Measurements from ENCODE around the gene SH3GL2.

SH3GL2 gene

DNA sequence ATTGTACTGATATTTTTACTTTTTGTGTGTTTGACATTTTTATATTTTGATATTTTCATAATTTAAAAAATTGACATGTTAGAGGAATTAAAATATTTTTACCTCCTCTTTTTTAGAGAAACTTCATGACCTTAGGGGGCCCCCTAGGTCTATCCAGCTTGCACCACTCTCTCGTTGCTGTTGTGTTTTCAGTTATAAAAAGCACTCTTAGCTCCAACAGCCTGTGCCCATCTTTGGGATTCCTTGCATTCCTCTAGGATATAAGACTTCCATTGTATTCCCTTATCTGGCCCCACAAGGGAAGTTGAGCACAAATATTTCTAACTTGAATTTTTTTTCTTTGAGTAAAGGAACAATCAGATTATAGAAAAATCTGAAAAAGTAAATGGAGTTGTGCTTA is 245.3 kb downstream of the SH3GL2 start:
- DNase-seq = no peak

DNA sequence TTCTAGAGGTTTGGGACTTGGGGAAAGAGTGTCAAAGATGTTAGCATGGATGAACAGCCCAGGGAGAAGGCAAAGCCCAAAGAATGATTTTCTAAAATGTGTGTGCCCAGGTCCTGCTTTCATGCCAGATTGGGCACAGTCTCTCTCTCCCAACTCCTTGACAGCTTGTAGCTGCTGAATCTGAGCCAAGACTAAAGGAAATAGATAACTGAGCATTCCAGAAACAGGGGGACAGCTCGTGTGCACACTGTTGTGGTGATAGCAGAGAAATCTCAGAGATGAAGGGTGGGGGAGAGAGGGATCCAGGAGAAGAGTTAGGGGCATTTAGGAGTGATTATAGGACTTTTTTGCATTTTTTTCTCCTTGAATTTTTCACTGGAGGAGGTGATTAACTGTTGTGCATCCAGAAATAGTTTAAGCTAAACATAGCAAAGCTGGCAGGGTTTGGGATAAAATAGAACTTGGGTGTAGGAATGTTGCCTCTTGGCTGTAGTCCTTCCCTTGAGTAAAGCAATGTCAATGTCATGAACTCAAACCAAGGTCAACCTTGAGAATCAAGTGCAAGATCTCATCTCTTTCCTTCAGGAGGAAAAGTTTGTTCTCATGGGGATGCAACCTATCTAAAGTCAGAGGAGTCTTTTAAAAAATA is 245.9 kb downstream of the SH3GL2 start:
- DNase-seq = no peak

DNA sequence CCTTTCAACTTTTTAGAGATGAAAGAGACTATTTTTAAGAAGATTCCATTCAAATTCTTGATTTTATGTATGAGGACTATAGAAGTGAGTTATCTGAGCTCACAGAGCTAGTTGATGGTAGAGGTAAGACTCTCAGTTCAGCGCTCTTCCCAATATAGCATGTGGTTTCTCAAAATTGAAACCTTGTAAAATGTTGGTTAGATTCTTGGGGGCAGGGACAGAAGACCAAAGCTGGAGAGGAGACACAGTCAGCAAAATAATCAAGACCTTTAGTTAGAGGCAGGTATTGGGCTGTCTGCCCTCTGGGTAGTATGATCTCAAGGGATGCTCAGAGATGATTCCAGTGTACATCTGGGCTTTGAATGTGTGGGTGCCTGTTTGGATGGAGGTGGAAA is 246.4 kb downstream of the SH3GL2 start:
- DNase-seq = no peak

DNA sequence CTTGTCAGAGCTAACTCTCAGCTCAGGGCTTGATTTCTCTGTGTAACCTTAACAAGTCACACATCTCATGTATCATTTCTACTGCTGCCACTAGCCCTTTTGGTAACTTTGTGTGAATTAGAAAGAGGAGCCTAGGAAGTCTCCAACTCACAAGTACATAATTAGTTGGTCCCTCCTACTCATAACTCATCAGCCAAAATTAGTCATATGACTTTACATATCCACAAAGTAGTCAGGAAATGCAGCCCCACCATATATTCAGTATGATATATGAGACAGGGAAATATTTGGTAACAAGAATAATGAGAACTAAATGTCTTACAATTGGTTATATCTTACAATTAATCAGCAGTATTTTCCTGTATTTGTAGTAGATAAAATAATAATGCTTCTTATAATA is 250.2 kb downstream of the SH3GL2 start:
- DNase-seq = no peak

DNA sequence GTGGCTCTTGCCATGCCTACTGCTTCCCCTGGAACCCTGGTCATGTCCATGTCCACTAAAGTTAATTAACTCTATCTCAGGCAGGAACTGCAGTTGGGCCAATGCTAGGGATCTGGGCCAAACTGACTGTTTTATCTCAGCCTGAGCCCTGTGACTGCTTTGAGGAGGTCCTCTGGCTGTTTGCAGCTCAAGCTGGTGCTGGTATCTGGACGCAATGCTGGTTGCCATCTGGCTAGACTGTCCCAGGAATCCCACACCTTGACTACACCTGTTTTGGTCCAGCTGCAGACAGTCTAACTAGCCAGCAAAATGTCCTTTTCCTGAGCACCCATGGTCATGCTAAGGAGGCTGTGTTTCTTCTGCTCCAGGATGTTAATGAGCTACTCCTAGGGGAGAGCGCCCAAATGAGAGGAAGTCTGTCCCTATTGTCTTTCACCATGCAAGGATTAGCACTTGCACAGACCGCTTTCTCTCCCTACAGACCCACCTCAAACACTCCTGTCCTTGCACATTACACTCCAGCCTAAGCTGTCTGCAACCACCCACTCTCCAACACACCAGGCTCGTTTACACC is 251.0 kb downstream of the SH3GL2 start:
- DNase-seq = no peak

DNA sequence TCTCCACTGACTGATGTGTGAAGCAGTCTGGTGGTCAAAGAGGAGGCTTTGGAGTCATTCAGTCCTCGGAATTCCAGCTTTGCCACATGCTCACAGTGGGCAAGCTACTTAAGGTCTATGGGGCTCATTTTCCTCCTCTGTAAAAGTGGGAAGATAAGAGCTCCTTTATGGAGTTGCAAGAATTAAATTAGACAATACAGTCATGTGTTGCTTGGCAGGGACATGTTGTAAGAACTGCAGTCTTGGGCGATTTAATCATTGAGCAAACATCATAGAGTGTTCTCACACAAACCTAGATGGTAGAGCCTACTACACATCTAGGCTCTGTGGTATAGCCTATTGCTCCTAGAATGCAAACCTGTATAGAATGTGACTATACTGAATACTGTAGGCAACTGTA is 253.9 kb downstream of the SH3GL2 start:
- no peak for DNase-seq

DNA sequence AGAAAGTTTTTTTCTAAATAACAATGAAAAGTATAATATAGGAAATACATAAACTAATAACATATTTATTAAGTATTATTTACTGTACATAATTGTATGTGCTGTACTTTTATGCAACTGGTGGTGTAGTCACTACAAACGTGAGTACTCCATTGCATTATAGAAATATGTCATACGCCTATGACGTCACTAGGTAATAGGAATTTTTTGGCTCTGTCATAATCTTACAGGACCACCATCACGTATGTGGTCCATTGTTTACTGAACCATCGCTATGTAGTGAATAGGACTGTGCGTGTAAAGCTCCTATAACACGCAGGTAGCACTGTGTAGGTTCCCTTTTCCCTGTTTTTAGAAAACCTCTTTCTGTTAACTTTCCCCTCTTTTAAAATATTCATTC is 255.0 kb downstream of the SH3GL2 start:
- no peak for DNase-seq

DNA sequence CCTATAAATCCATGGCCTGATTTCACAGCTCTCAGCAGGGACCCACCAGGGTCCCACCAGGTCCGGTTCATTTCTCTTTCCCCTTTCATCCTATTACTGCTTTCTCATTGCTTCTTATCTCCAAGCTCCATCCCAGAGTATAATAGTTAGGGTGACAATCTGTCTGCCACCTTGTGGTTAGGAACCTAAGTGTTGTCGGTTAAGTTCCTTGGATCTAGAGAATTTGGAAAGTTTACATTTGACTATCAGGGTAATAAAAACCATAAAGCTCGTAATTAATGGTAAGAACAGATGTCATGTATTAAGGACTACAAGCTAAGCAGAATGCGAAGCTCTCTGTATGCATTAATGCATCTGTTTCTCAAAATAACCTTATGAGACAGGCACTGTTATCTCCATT is 259.1 kb downstream of the SH3GL2 start:
- DNase-seq = no peak

DNA sequence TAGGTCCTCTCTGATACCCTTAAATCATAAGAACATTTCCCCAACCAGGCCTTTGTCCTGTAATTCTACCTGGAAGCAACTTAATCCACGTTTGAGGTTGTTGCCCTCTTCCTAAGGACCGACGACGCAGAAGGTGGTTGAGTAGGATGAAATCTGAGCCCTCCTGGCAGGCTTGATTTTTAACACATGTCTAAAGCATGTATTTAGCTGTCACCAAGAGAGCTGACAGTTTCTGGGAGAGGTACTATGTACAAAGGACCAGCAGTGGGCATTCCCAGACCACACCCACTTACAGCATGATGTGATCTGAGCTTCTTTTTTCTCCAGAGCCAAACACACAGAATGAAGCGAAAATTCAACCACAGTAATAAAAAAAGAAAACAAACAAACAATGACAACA is 260.9 kb downstream of the SH3GL2 start:
- DNase-seq = no peak

DNA sequence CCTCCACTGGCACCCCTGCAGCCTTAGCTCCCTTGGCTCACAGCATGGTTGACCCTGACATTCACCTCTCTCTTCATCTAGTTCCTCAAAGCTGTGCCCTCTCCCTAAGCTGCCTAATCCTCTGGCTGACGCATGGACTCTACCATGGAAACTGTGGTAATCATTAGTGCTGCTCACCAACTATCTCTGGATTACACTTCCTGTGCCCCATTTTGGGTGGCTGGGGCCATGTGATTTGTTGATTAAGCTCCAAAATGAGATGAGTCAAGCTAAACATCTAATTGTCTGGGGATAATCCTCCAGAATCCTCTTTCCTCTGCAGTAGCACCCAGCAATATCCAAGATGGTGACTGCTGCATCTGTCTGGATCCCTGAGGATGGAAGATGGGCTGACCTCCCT is 264.4 kb downstream of the SH3GL2 start:
- DNase-seq = no peak

Measured in activated CD4-positive, alpha-beta T cell treated with anti-CD3 and anti-CD28 coated beads for 48 hours (primary cell).